GM12891 (cell line): Measurements from ENCODE around the gene CNNM2.

Experiments used
- POLR2AphosphoS5 ChIP-seq: IDR thresholded peaks from 2 replicates; pipeline ENCODE4 v1.6.1; 2011; ENCODE audit warnings: low read depth, low read length, control low read depth
- SPI1 ChIP-seq: IDR thresholded peaks from 2 replicates; pipeline ENCODE4 v1.6.1; 2011; ENCODE audit warnings: low read depth, low read length, control low read depth

GRCh38 chr10:102945449-102945848 is 27.4 kb downstream of the CNNM2 start:
- TF ChIP-seq POLR2AphosphoS5, result no peak
- no peak for TF ChIP-seq SPI1
